ENCODE results near the gene PELI2.

The PELI2 gene

DNA sequence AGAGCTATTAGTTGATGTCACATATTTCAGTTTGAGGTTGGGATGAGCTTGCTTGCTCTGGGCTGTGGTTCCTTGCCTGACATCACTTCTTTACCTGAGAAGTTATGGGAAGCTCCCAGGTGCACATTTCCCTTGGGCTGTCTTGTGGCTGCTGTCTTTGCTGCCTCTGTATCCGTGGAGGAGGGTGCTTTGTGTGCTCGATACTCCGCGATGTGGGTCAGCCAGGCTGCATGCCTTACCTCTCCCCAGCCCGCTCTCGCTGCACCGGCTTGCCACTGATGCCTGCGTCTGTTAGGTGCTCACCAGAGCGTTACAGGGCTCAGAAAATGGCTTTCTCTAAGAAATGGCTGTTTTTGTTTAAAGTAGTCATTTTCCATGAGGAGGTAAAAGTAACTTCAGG lies 19.6 kb downstream of the PELI2 start:
- POLR2A ChIA-PET = no interaction called here
- Histone ChIP-seq H3K4me1 (ENCODE audit: control insufficient read depth, insufficient read depth, low read length) (peaks cover 45% of the 10 kb centered on the region), H3K4me3 (ENCODE audit: low read depth, low read length) (no peak overlapping the region), H3K9me3 (ENCODE audit: control insufficient read depth, insufficient read depth, low read depth, low read length) (no peaks in the 10 kb centered on the region), H3K36me3 (ENCODE audit: control insufficient read depth in 2 of 2, insufficient read depth in 1 of 2, low read length in 2 of 2) (no peaks in the 10 kb centered on the region), H3K27ac (ENCODE audit: extremely low read depth, low read depth, low read length) (no peak overlapping the region)
- TF ChIP-seq ZNF76 (tag by site-specific recombination; IDR thresholded peaks at IDR 0.05; ENCODE audit: borderline replicate concordance, low read depth) (no peak), ZNF214 (tag by site-specific recombination; IDR thresholded peaks at IDR 0.05; ENCODE audit: borderline replicate concordance) (no peak), OSR2 (tag by site-specific recombination; IDR thresholded peaks at IDR 0.05) (no peak), ZNF571 (tag by site-specific recombination; IDR thresholded peaks at IDR 0.05) (no peak), ZSCAN16 (tag by site-specific recombination; IDR thresholded peaks at IDR 0.05) (no peak), KLF7 (tag by site-specific recombination; IDR thresholded peaks at IDR 0.05; ENCODE audit: borderline replicate concordance) (no peak), ZNF2 (tag by site-specific recombination; IDR thresholded peaks at IDR 0.05) (no peak), ZNF561 (tag by site-specific recombination; IDR thresholded peaks at IDR 0.05; ENCODE audit: borderline replicate concordance) (no peak), ZNF239 (tag by site-specific recombination; IDR thresholded peaks at IDR 0.05) (no peak), ZNF24 (tag by site-specific recombination; IDR thresholded peaks at IDR 0.05) (no peak), ZBTB1 (tag by site-specific recombination; IDR thresholded peaks at IDR 0.05) (no peak), ZFP37 (tag by site-specific recombination; IDR thresholded peaks at IDR 0.05) (no peak)
- TF ChIP-seq, protein P1, sequence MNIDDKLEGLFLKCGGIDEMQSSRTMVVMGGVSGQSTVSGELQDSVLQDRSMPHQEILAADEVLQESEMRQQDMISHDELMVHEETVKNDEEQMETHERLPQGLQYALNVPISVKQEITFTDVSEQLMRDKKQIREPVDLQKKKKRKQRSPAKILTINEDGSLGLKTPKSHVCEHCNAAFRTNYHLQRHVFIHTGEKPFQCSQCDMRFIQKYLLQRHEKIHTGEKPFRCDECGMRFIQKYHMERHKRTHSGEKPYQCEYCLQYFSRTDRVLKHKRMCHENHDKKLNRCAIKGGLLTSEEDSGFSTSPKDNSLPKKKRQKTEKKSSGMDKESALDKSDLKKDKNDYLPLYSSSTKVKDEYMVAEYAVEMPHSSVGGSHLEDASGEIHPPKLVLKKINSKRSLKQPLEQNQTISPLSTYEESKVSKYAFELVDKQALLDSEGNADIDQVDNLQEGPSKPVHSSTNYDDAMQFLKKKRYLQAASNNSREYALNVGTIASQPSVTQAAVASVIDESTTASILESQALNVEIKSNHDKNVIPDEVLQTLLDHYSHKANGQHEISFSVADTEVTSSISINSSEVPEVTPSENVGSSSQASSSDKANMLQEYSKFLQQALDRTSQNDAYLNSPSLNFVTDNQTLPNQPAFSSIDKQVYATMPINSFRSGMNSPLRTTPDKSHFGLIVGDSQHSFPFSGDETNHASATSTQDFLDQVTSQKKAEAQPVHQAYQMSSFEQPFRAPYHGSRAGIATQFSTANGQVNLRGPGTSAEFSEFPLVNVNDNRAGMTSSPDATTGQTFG (tag by site-specific recombination; IDR thresholded peaks at IDR 0.05; ENCODE audit: borderline replicate concordance) = no peak
- TF ChIP-seq, protein P2, sequence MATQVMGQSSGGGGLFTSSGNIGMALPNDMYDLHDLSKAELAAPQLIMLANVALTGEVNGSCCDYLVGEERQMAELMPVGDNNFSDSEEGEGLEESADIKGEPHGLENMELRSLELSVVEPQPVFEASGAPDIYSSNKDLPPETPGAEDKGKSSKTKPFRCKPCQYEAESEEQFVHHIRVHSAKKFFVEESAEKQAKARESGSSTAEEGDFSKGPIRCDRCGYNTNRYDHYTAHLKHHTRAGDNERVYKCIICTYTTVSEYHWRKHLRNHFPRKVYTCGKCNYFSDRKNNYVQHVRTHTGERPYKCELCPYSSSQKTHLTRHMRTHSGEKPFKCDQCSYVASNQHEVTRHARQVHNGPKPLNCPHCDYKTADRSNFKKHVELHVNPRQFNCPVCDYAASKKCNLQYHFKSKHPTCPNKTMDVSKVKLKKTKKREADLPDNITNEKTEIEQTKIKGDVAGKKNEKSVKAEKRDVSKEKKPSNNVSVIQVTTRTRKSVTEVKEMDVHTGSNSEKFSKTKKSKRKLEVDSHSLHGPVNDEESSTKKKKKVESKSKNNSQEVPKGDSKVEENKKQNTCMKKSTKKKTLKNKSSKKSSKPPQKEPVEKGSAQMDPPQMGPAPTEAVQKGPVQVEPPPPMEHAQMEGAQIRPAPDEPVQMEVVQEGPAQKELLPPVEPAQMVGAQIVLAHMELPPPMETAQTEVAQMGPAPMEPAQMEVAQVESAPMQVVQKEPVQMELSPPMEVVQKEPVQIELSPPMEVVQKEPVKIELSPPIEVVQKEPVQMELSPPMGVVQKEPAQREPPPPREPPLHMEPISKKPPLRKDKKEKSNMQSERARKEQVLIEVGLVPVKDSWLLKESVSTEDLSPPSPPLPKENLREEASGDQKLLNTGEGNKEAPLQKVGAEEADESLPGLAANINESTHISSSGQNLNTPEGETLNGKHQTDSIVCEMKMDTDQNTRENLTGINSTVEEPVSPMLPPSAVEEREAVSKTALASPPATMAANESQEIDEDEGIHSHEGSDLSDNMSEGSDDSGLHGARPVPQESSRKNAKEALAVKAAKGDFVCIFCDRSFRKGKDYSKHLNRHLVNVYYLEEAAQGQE (tag by site-specific recombination; IDR thresholded peaks at IDR 0.05) = no peak
- TF ChIP-seq, protein P3, sequence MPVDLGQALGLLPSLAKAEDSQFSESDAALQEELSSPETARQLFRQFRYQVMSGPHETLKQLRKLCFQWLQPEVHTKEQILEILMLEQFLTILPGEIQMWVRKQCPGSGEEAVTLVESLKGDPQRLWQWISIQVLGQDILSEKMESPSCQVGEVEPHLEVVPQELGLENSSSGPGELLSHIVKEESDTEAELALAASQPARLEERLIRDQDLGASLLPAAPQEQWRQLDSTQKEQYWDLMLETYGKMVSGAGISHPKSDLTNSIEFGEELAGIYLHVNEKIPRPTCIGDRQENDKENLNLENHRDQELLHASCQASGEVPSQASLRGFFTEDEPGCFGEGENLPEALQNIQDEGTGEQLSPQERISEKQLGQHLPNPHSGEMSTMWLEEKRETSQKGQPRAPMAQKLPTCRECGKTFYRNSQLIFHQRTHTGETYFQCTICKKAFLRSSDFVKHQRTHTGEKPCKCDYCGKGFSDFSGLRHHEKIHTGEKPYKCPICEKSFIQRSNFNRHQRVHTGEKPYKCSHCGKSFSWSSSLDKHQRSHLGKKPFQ (tag by site-specific recombination; IDR thresholded peaks at IDR 0.05) = no peak
- TF ChIP-seq, protein P4, sequence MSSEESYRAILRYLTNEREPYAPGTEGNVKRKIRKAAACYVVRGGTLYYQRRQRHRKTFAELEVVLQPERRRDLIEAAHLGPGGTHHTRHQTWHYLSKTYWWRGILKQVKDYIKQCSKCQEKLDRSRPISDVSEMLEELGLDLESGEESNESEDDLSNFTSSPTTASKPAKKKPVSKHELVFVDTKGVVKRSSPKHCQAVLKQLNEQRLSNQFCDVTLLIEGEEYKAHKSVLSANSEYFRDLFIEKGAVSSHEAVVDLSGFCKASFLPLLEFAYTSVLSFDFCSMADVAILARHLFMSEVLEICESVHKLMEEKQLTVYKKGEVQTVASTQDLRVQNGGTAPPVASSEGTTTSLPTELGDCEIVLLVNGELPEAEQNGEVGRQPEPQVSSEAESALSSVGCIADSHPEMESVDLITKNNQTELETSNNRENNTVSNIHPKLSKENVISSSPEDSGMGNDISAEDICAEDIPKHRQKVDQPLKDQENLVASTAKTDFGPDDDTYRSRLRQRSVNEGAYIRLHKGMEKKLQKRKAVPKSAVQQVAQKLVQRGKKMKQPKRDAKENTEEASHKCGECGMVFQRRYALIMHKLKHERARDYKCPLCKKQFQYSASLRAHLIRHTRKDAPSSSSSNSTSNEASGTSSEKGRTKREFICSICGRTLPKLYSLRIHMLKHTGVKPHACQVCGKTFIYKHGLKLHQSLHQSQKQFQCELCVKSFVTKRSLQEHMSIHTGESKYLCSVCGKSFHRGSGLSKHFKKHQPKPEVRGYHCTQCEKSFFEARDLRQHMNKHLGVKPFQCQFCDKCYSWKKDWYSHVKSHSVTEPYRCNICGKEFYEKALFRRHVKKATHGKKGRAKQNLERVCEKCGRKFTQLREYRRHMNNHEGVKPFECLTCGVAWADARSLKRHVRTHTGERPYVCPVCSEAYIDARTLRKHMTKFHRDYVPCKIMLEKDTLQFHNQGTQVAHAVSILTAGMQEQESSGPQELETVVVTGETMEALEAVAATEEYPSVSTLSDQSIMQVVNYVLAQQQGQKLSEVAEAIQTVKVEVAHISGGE (tag by site-specific recombination; conservative IDR thresholded peaks at IDR 0.05; ENCODE audit: low read depth) = no peak
- CTCF ChIA-PET = no interaction called here
